ENCODE measurements around the gene DGKQ. TPM values are rescaled to one million over a fixed set of nuclear protein-coding genes. Genes with fewer than 3 reads are reported as not detected.

DGKQ gene
- total and polyA plus RNA-seq, 2 of the 8 experiments (the other 6 are each of a cell fraction or from before 2014, with no cell fraction given): 7.3 to 9.7 TPM

DNA sequence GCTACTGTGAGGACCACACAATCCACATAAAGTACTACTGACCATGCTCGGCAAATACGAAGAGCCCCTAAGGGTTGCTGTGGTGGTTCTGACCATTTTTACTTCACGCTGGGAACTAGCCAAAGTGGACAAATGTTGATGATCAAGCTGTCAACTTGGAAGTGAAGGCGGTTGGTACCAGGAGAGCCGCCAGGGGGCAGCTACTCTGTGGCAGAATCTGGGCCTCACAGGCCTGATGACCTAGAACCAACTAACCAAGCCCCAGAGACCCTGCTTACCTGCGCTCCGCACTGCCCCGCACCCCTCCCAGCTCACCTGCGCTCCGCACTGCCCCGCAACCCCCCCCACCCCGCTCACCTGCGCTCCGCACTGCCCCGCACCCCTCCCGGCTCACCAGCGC lies 46.8 kb downstream of the DGKQ start (continued):
- no peak for TF ChIP-seq SP2 (IDR thresholded peaks at IDR 0.05; ENCODE audit: low read length)
- TF ChIP-seq CBX5 (IDR thresholded peaks at IDR 0.05; ENCODE audit: low read depth, low read length): no peak
- TF ChIP-seq SIN3A (conservative IDR thresholded peaks at IDR 0.05 in 1 of 2, IDR thresholded peaks at IDR 0.05 in 1 of 2; ENCODE audit: low read depth in 1 of 2, low read length in 2 of 2): 0 out of 4 replicates have a peak, but pooled peaks of 1 of the 2 experiments have one; percentile 34
- TF ChIP-seq, protein P1, sequence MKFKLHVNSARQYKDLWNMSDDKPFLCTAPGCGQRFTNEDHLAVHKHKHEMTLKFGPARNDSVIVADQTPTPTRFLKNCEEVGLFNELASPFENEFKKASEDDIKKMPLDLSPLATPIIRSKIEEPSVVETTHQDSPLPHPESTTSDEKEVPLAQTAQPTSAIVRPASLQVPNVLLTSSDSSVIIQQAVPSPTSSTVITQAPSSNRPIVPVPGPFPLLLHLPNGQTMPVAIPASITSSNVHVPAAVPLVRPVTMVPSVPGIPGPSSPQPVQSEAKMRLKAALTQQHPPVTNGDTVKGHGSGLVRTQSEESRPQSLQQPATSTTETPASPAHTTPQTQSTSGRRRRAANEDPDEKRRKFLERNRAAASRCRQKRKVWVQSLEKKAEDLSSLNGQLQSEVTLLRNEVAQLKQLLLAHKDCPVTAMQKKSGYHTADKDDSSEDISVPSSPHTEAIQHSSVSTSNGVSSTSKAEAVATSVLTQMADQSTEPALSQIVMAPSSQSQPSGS (IDR thresholded peaks at IDR 0.05; ENCODE audit: low read length): no peak
- TF ChIP-seq, protein P2, sequence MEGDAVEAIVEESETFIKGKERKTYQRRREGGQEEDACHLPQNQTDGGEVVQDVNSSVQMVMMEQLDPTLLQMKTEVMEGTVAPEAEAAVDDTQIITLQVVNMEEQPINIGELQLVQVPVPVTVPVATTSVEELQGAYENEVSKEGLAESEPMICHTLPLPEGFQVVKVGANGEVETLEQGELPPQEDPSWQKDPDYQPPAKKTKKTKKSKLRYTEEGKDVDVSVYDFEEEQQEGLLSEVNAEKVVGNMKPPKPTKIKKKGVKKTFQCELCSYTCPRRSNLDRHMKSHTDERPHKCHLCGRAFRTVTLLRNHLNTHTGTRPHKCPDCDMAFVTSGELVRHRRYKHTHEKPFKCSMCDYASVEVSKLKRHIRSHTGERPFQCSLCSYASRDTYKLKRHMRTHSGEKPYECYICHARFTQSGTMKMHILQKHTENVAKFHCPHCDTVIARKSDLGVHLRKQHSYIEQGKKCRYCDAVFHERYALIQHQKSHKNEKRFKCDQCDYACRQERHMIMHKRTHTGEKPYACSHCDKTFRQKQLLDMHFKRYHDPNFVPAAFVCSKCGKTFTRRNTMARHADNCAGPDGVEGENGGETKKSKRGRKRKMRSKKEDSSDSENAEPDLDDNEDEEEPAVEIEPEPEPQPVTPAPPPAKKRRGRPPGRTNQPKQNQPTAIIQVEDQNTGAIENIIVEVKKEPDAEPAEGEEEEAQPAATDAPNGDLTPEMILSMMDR (IDR thresholded peaks at IDR 0.05; ENCODE audit: control extremely low read depth in 1 of 3, insufficient read depth in 1 of 3, low read depth in 1 of 3, low read length in 3 of 3): peak in 2 of 3 experiments; percentile 70 to 80; a peak in 3 of 4 replicates

All from H1 (cell line).